Endothelial cell of umbilical vein (primary cell): ENCODE results near the gene SYNPO2. TPM values are rescaled to one million over a fixed set of nuclear protein-coding genes. Genes with fewer than 3 reads are reported as not detected.

ENCODE experiments used
- BruUV-seq: library from RNA; stranded (reverse); fragments of 400-500 nt; replicated peaks from 2 replicates; lab custom pipeline; 2021; lab: Mats Ljungman, UMichigan
- CTCF ChIA-PET: fragments of 300-600, 350-600 bp; sonication (Branson Sonifier 250); formaldehyde crosslinking; loops from one replicate; lab custom pipeline; 2021; ENCODE audit warnings: antibody characterized with exemption, inconsistent platforms; lab: Charles Lee
- POLR2A ChIA-PET: fragments of 300-600, 350-600 bp; sonication (Branson Sonifier 250); formaldehyde crosslinking; loops from one replicate; lab custom pipeline; 2021; ENCODE audit warnings: antibody characterized with exemption, inconsistent platforms; lab: Charles Lee
- DNase-seq: peaks from one replicate; pipeline ENCODE4 v3.0.0-alpha.2; 2011; ENCODE audit warnings: low read depth, low spot score
- FAIRE-seq: peaks from 2 replicates; lab custom pipeline; 2011; peaks lifted over from hg19 to GRCh38; lab: Jason Lieb, UNC
- H2AFZ ChIP-seq: 2 replicates; pipeline ENCODE4 v1.6.0; 2012; ENCODE audit warnings: low read depth, low read length, control low read depth, inconsistent platforms
- H3K27ac ChIP-seq: 2 replicates; pipeline ENCODE4 v1.5.1; 2011; ENCODE audit warnings: low read depth, mild to moderate bottlenecking, control low read depth, low read length, moderate library complexity; ENCODE audit not compliant: insufficient read depth
- H3K27me3 ChIP-seq, 2 experiments: 2 replicates each; pipeline versions ENCODE4 v1.6.0 to v1.6.1; 2011; ENCODE audit warnings: low read length in 2 of 2, mixed read lengths in 1 of 2; ENCODE audit not compliant: control insufficient read depth in 2 of 2, insufficient read depth in 2 of 2
- H3K36me3 ChIP-seq, 2 experiments: 2 replicates in 1 of 2; 3 replicates in 1 of 2; pipeline ENCODE4 v1.5.1; 2011; ENCODE audit warnings: low read length in 2 of 2, mild to moderate bottlenecking in 1 of 2, moderate library complexity in 1 of 2; ENCODE audit not compliant: control insufficient read depth in 2 of 2, insufficient read depth in 2 of 2; ENCODE audit errors: extremely low read depth in 1 of 2
- H3K4me1 ChIP-seq: 3 replicates; pipeline ENCODE4 v1.5.1; 2011; ENCODE audit warnings: mild to moderate bottlenecking, low read length; ENCODE audit not compliant: control insufficient read depth, insufficient read depth; ENCODE audit errors: extremely low read depth
- H3K4me2 ChIP-seq: 2 replicates; pipeline ENCODE4 v1.6.1; 2011; ENCODE audit warnings: low read length, control low read depth, mixed read lengths; ENCODE audit not compliant: insufficient read depth
- H3K4me3 ChIP-seq, 3 experiments: fragments of 200-600 bp in 1 of 3; sonication (generic), shearing (Covaris generic) in 1 of 3; replicated peaks in 1 of 3; 2 replicates each; pipeline ENCODE4 v1.5.1; 2011 to 2016; ENCODE audit warnings: control low read depth in 3 of 3, low read length in 3 of 3, mild to moderate bottlenecking in 2 of 3, inconsistent platforms in 1 of 3, low read depth in 1 of 3, moderate library complexity in 1 of 3; ENCODE audit not compliant: insufficient read depth in 1 of 3
- H3K79me2 ChIP-seq: 2 replicates; pipeline ENCODE4 v1.6.0; 2012; ENCODE audit warnings: low read length, inconsistent platforms; ENCODE audit not compliant: control insufficient read depth, insufficient read depth
- H3K9ac ChIP-seq: replicated peaks from 2 replicates; pipeline ENCODE3; 2011; ENCODE audit warnings: low read length, control low read depth; ENCODE audit not compliant: insufficient read depth; ENCODE audit errors: extremely low read depth
- H3K9me1 ChIP-seq: replicated peaks from 3 replicates; pipeline ENCODE4 v1.6.0; 2011; ENCODE audit warnings: mild to moderate bottlenecking, low read length; ENCODE audit not compliant: control insufficient read depth, insufficient read depth; ENCODE audit errors: extremely low read depth
- H3K9me3 ChIP-seq: replicated peaks from 2 replicates; pipeline ENCODE4 v1.5.1; 2012; ENCODE audit warnings: low read length, inconsistent platforms; ENCODE audit not compliant: control insufficient read depth, insufficient read depth
- H4K20me1 ChIP-seq: replicated peaks from 2 replicates; pipeline ENCODE3; 2011; ENCODE audit warnings: mild to moderate bottlenecking, low read length; ENCODE audit not compliant: control insufficient read depth, insufficient read depth; ENCODE audit errors: extremely low read depth
- EZH2 ChIP-seq: IDR thresholded peaks from 2 replicates; pipeline ENCODE4 v1.6.1; 2012; ENCODE audit warnings: borderline replicate concordance, low read depth, mild to moderate bottlenecking, moderate library complexity, low read length, inconsistent platforms; ENCODE audit not compliant: severe bottlenecking
- FOS ChIP-seq: IDR thresholded peaks from 2 replicates; pipeline ENCODE4 v1.6.1; 2011; ENCODE audit warnings: mild to moderate bottlenecking, low read length, moderate library complexity, borderline replicate concordance; ENCODE audit not compliant: insufficient read depth
- GATA2 ChIP-seq: IDR thresholded peaks from 2 replicates; pipeline ENCODE4 v1.7.0; 2011; ENCODE audit warnings: low read depth, mild to moderate bottlenecking, moderate library complexity, mixed read lengths, low read length; ENCODE audit not compliant: insufficient read length, insufficient read depth
- JUN ChIP-seq: IDR thresholded peaks from 2 replicates; pipeline ENCODE4 v1.6.1; 2011; ENCODE audit warnings: borderline replicate concordance, low read depth; ENCODE audit not compliant: insufficient read length, insufficient read depth
- MYC ChIP-seq: IDR thresholded peaks from one replicate; pipeline ENCODE4 v1.6.1; 2011; ENCODE audit warnings: mild to moderate bottlenecking, low read depth, low read length
- POLR2A ChIP-seq: IDR thresholded peaks from 2 replicates; pipeline ENCODE4 v1.6.1; 2012; ENCODE audit warnings: low read depth, mild to moderate bottlenecking, control low read depth, low read length
- POLR2AphosphoS5 ChIP-seq: IDR thresholded peaks from 2 replicates; pipeline ENCODE4 v1.6.1; 2012; ENCODE audit warnings: low read depth, mild to moderate bottlenecking, control low read depth, low read length, moderate library complexity; ENCODE audit not compliant: insufficient read depth
- dilution Hi-C: fragments of 300-500 bp; cut with MboI; formaldehyde crosslinking; loops from one replicate; pipeline ENCODE4 v1.15.0; 2019; ENCODE audit warnings: low sequenced_read_pairs; ENCODE audit not compliant: extremely low pct_ligation_motif_present
- intact Hi-C: fragments of 100-400 bp; cut with micrococcal nuclease; formaldehyde crosslinking; loops from one replicate; pipeline ENCODE4 v1.10.0; 2022
- polyA plus RNA-seq, 4 experiments: library from polyadenylated mRNA; depleted of rRNA in 3 of 4; stranded (reverse) in 3 of 4; unstranded in 1 of 4; fragments of >200 nt; gene quantifications; 2 replicates each; pipeline versions ENCODE4 v1.2.1 to v1.2.3, GENCODE V29; 2011 to 2012; ENCODE audit warnings: missing spikeins in 1 of 4
- total RNA-seq: library from RNA; stranded (reverse); gene quantifications from 2 replicates; pipeline ENCODE4 v1.2.3, GENCODE V29; 2021
- TF ChIP-seq, protein P1 (sequence below), 2 donors: IDR thresholded peaks; 1 replicate in 1 of 2; 2 replicates in 1 of 2; pipeline ENCODE4 v1.5.1; 2011; ENCODE audit warnings: low read length in 2 of 2, mild to moderate bottlenecking in 2 of 2, moderate library complexity in 2 of 2, control low read depth in 1 of 2, inconsistent platforms in 1 of 2, low read depth in 1 of 2; ENCODE audit not compliant: insufficient read depth in 1 of 2; ENCODE audit errors: extremely low read depth in 1 of 2
- TF ChIP-seq, protein P2 (sequence below): IDR thresholded peaks from 2 replicates; pipeline ENCODE4 v1.6.1; 2011; ENCODE audit not compliant: insufficient read depth, insufficient read length

SYNPO2 gene
- total and polyA plus RNA-seq, 2 donors (not counting 3 experiments of a cell fraction or from before 2014, with no cell fraction given): 0.06 to 0.13 TPM

DNA sequence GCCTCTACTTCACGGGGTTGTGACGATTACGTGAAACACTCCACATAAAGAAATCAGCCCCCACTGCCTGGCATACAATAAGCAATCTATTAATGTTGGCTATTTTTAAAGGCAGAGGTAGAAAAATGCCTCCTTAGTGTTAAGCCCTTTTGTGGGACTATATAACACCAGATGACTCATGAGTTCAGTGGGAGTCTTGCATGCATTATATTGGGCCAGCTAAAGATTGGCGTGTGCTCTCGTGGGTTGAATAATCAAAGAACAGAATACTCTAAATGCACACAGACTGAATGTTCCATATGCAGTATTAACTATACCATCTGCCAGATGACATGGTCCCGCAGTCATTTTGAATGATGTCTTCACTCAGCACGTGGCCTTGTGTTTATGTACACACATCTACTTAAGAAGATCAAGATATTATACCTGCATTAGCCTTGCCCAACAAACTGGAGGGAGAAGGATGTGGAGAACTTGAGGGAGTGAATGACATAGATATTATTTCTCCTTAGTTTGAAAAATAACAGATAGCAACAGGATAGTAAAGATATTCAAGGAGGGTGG is 162.0 kb downstream of the SYNPO2 start:
- intact Hi-C loops: no loop called here
- H3K4me1 ChIP-seq: peaks cover 3% of the 10 kb centered on the region
- H3K27me3 ChIP-seq: no peaks in the 10 kb centered on the region
- dilution Hi-C loops: no loop called here
- H3K36me3 ChIP-seq: no peaks in the 10 kb centered on the region
- DNase-seq: no peak
- no TSS peak for BruUV-seq
- no peak overlapping the region for H3K9ac ChIP-seq
- ChIA-PET POLR2A (no interaction called here), CTCF (no interaction called here)
- FAIRE-seq: no peak
- H3K79me2 ChIP-seq: no peaks in the 10 kb centered on the region
- H3K9me3 ChIP-seq: no peaks in the 10 kb centered on the region
- no peaks in the 10 kb centered on the region for H4K20me1 ChIP-seq
- H3K9me1 ChIP-seq: no peaks in the 10 kb centered on the region
- no peak overlapping the region for H3K4me2 ChIP-seq
- no peak overlapping the region for H3K4me3 ChIP-seq
- no peak overlapping the region for H3K27ac ChIP-seq
- no peak overlapping the region for H2AFZ ChIP-seq
- TF ChIP-seq, protein P1, sequence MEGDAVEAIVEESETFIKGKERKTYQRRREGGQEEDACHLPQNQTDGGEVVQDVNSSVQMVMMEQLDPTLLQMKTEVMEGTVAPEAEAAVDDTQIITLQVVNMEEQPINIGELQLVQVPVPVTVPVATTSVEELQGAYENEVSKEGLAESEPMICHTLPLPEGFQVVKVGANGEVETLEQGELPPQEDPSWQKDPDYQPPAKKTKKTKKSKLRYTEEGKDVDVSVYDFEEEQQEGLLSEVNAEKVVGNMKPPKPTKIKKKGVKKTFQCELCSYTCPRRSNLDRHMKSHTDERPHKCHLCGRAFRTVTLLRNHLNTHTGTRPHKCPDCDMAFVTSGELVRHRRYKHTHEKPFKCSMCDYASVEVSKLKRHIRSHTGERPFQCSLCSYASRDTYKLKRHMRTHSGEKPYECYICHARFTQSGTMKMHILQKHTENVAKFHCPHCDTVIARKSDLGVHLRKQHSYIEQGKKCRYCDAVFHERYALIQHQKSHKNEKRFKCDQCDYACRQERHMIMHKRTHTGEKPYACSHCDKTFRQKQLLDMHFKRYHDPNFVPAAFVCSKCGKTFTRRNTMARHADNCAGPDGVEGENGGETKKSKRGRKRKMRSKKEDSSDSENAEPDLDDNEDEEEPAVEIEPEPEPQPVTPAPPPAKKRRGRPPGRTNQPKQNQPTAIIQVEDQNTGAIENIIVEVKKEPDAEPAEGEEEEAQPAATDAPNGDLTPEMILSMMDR (IDR thresholded peaks at IDR 0.05; ENCODE audit: extremely low read depth in 1 of 2, insufficient read depth in 1 of 2, low read depth in 1 of 2, low read length in 2 of 2): no peak
- TF ChIP-seq FOS: no peak
- no peak for TF ChIP-seq GATA2
- TF ChIP-seq, protein P2, sequence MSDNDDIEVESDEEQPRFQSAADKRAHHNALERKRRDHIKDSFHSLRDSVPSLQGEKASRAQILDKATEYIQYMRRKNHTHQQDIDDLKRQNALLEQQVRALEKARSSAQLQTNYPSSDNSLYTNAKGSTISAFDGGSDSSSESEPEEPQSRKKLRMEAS: no peak
- no peak for TF ChIP-seq POLR2A
- no peak for TF ChIP-seq EZH2
- no peak for TF ChIP-seq POLR2AphosphoS5
- no peak for TF ChIP-seq JUN
- TF ChIP-seq MYC: no peak
